Heart right ventricle (tissue), 16 donors: ENCODE results near the gene FGGY. TPM values are rescaled to one million over a fixed set of nuclear protein-coding genes. Genes with fewer than 3 reads are reported as not detected.
"Not testable (repeated sequence)": the region's sequence is repeated elsewhere in the genome, so short reads cannot be mapped to it uniquely, and the experiment has no call there.

Experiments
- ATAC-seq, 8 donors: fragments of 200-7000 bp; cut with Tn5 transposase; one replicate each; pipeline ENCODE4 v1.9.1; 2020; ENCODE audit warnings: mild to moderate bottlenecking in 8 of 8, moderate library complexity in 8 of 8, moderate number of reproducible peaks in 1 of 8
- DNase-seq, 2 donors: peaks; one replicate each; pipeline ENCODE4 v3.0.0-alpha.2; 2020
- H3K27ac ChIP-seq, 10 donors: fragments of 200-600 bp; sonication (generic) in 2 of 10; one replicate each; pipeline versions ENCODE4 v1.5.0 to v1.8.0; 2020 to 2022; ENCODE audit warnings: mild to moderate bottlenecking in 3 of 10
- H3K27me3 ChIP-seq, 7 donors: fragments of 200-600 bp; one replicate each; pipeline ENCODE4 v1.8.0; 2021 to 2022; ENCODE audit warnings: mild to moderate bottlenecking in 2 of 7
- H3K36me3 ChIP-seq, 9 donors: fragments of 200-600 bp; sonication (generic) in 1 of 9; one replicate each; pipeline versions ENCODE4 v1.5.0 to v1.8.0; 2020 to 2022; ENCODE audit warnings: mild to moderate bottlenecking in 2 of 9
- H3K4me1 ChIP-seq, 9 donors: fragments of 200-600 bp; sonication (generic) in 1 of 9; one replicate each; pipeline versions ENCODE4 v1.5.0 to v1.8.0; 2020 to 2022; ENCODE audit warnings: mild to moderate bottlenecking in 4 of 9
- H3K4me3 ChIP-seq, 10 donors: fragments of 200-600 bp; sonication (generic) in 2 of 10; one replicate each; pipeline versions ENCODE4 v1.5.0 to v1.8.0; 2020 to 2022; ENCODE audit warnings: mild to moderate bottlenecking in 7 of 10, moderate library complexity in 2 of 10
- H3K9me3 ChIP-seq, 11 donors: fragments of 200-600 bp in 10 of 11; sonication (generic) in 2 of 11; one replicate each; pipeline versions ENCODE4 v1.5.0 to v1.8.0; 2013 to 2022; ENCODE audit warnings: mild to moderate bottlenecking in 2 of 11, control low read depth in 1 of 11, moderate library complexity in 1 of 11
- whole genome bisulfite sequencing, 2 donors: extraction: QIAGEN DNeasy Blood & Tissue Kit; methylation state at CpG; one replicate each; pipeline ENCODE4 v1.1.7; 2013; ENCODE audit warnings: inconsistent platforms in 1 of 2; 5-methylcytosine and 5-hydroxymethylcytosine counted together
- intact Hi-C, 10 donors: fragments of 100-400 bp; cut with DNase I; formaldehyde crosslinking; loops; one replicate each; pipeline versions ENCODE4 v1.11.1 to v1.14.2; 2022
- polyA plus RNA-seq, 2 donors: library from polyadenylated mRNA; stranded (reverse); fragments of 200-250 nt; gene quantifications; one replicate each; pipeline ENCODE4 v1.2.3, GENCODE V29; 2013
- total RNA-seq, 10 donors: library from RNA; stranded (reverse); fragmentation: NEBNext Ultra II Directional in 3 of 10; extraction: Animal tissue kit (Norgen Biotek cat#: 25700) in 3 of 10; gene quantifications; one replicate each; pipeline versions ENCODE4 v1.2.1 to v1.2.4, GENCODE V29; 2021 to 2023
- TF ChIP-seq, protein P1 (sequence below), 9 donors: fragments of 200-600 bp; sonication (generic) in 2 of 9; IDR thresholded peaks; one replicate each; pipeline versions ENCODE4 v1.5.0 to v1.8.0; 2021 to 2022; ENCODE audit warnings: antibody characterized with exemption in 9 of 9, mild to moderate bottlenecking in 5 of 9, moderate library complexity in 1 of 9
- donor health status: Arrhythmogenic right ventricular cardiomyopathy.
- donor health status: ischemic (EF 13 %, LVEDD 7.1; RV severe dilation, severe dysfunction).
- donor health status: healthy with polysubstance abuse.
- donor health status: DM: no; HTN: yes; CAD: no.
- donor health status: DM: no; HTN: no; CAD: no.
- donor health status: ischemic (EF 25% LVEDD 6.9; RV normal size, moderate dysfunction).
- donor health status: ischemic (EF 25% LVEDD 5.7; RV mildly dilated, moderate dysfunction).
- donor health status: healthy.
- donor health status: DM: yes; HTN: yes; CAD: no.
- donor health status: Ischemic cardiomyopathy.
- donor health status: ischemic (EF 35%, LVEDD 5.7; RV mildly dilated, moderate dysfunction).
- donor health status: nonischemic (EF 11% LVEDD 7.7; RV severe dilation, severe dysfunction).
- donor health status: DM: yes; HTN: yes; CAD: no.
- donor health status: PGD.
- donor health status: ischemic (EF 29% LVEDD 5.4; RV normal size, mild dysfunction).
- donor health status: nonischemic (EF 23%, LVEDD 6.1; RV moderate dilation, normal function).

Gene FGGY
- total and polyA plus RNA-seq, 12 donors = 3.1 to 51.8 (median 34.7) TPM

DNA sequence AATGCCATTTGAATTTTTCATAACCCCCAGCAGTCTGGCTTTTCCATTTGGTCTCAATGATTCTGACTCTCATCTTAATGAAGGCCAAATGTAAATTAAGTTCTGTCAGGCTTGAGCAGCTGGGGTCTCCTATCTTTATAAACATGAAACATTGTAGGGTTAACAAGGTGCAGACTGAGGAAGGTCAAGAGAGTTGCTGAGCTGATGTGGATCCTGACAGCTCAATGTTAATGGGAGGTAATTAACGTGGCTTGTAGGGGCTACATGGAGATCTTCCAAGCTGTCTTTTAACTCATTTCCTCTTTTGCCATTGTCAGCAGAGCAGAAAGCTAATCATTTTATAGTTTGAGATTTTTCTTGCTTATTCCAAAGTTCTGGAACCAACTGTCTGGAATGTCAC is 55.2 kb downstream of the FGGY start:
- Histone ChIP-seq H3K36me3 (no peaks in the 10 kb centered on the region), H3K27ac (no peak overlapping the region), H3K9me3 (no peaks in the 10 kb centered on the region), H3K4me1 (peaks cover 0 to 20% (median 5%) of the 10 kb centered on the region in 9 donors), H3K27me3 (no peaks in the 10 kb centered on the region), H3K4me3 (no peak overlapping the region)
- ATAC-seq (no peak), DNase-seq (no peak)
- WGBS, 2 donors = 56 to 79% methylated on average over 1 of the region's 1 CpG
- intact Hi-C loops = no loop called here
- TF ChIP-seq, protein P1, sequence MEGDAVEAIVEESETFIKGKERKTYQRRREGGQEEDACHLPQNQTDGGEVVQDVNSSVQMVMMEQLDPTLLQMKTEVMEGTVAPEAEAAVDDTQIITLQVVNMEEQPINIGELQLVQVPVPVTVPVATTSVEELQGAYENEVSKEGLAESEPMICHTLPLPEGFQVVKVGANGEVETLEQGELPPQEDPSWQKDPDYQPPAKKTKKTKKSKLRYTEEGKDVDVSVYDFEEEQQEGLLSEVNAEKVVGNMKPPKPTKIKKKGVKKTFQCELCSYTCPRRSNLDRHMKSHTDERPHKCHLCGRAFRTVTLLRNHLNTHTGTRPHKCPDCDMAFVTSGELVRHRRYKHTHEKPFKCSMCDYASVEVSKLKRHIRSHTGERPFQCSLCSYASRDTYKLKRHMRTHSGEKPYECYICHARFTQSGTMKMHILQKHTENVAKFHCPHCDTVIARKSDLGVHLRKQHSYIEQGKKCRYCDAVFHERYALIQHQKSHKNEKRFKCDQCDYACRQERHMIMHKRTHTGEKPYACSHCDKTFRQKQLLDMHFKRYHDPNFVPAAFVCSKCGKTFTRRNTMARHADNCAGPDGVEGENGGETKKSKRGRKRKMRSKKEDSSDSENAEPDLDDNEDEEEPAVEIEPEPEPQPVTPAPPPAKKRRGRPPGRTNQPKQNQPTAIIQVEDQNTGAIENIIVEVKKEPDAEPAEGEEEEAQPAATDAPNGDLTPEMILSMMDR (IDR thresholded peaks at IDR 0.05) = no peak

DNA sequence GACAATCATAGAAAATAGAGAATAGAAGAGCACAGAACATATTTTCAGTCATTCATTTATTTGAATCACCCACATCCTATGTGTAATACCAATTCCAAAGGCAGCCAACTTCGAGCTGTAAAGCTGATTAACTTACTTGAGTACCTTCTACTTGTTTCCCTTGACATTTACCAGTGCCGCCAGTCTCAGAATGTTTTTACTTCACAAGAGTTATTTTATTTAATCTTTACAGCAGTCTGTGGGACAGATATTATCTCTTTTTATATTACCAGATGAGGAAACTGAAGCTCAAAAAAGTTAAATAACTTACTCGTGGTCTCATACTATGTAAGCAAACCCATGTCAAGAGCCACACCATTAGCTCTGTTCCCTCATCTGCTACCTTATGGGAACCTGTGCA is 56.6 kb downstream of the FGGY start:
- Histone ChIP-seq H3K36me3 (no peaks in the 10 kb centered on the region), H3K4me3 (no peak overlapping the region), H3K27ac (no peak overlapping the region), H3K4me1 (peaks cover 0 to 20% (median 5%) of the 10 kb centered on the region in 9 donors), H3K27me3 (no peaks in the 10 kb centered on the region), H3K9me3 (no peaks in the 10 kb centered on the region)
- TF ChIP-seq, protein P1 (IDR thresholded peaks at IDR 0.05) = no peak
- ATAC-seq = no peak
- 92 to 97% methylated on average over 3 of the region's 3 CpGs for WGBS, 2 donors
- DNase-seq = no peak
- intact Hi-C loops = no loop called here

DNA sequence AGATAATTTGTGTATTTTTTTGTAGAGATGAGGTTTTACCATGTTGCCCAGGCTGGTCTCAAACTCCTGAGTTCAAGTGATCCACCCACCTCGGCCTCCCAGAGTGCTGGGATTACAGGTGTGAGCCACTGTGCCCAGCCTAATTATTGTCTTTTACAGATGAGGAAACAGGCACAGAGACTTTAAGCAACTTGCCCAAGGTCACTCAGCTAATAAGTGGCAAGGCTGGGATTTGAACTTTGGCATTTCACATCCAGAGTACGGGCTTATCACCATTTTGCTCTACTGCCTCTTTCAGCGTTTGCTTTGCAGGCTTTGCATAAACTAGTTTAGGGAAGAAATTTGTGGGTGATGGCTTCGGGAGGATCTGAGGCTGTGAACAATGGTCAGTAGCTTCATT is 57.3 kb downstream of the FGGY start:
- H3K27me3 ChIP-seq, DNase-seq, H3K4me3 ChIP-seq, intact Hi-C loops, H3K36me3 ChIP-seq, ATAC-seq, H3K9me3 ChIP-seq: not testable (repeated sequence)
- WGBS, 2 donors = 92 to 93% methylated on average over 4 of the region's 4 CpGs
- Histone ChIP-seq H3K4me1 (peaks cover 0 to 20% (median 5%) of the 10 kb centered on the region in 9 donors), H3K27ac (peak overlapping the region in 5 of 10 donors; percentile 0 to 49 (median 37))

DNA sequence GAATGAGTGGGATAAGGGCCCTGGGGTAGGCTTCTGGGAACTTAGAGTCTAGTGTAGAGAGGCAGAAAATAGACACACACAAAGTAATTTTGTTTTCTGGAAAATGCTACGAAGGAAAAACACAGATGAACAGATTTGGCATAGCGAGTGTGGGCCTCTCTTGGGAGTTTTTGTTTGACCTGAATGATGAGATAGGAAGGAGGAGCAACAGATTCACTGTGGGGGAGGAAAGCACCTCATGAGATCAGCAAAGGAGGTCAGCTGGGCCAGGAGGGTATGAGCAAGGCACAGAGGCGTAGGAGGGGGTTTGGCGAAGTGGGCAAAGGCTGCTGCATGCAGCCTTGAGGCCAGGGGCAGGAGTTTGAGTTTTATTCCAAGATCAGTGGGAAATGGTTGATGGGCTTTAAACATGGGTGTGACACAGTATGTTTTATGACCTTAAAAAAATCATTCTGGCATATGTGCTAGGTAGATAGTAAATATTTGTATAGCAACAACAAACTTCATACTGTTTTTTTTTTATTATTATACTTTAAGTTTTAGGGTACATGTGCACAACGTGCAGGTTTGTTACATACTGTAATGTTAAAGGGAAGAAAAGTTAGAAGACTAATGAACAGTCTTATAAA is 57.9 kb downstream of the FGGY start:
- DNase-seq (peak in 1 of 2 donors; percentile 37), ATAC-seq (peak in 7 of 8 donors; percentile 51 to 77 (median 58))
- Histone ChIP-seq H3K4me3 (no peak overlapping the region), H3K9me3 (no peaks in the 10 kb centered on the region), H3K27ac (peak overlapping the region in 6 of 10 donors; percentile 0 to 49 (median 28)), H3K4me1 (peaks cover 0 to 20% (median 5%) of the 10 kb centered on the region in 9 donors), H3K27me3 (no peaks in the 10 kb centered on the region), H3K36me3 (no peaks in the 10 kb centered on the region)
- 69 to 81% methylated on average over 5 of the region's 5 CpGs for WGBS, 2 donors
- TF ChIP-seq, protein P1 (IDR thresholded peaks at IDR 0.05) = no peak
- intact Hi-C loops = no loop called here

DNA sequence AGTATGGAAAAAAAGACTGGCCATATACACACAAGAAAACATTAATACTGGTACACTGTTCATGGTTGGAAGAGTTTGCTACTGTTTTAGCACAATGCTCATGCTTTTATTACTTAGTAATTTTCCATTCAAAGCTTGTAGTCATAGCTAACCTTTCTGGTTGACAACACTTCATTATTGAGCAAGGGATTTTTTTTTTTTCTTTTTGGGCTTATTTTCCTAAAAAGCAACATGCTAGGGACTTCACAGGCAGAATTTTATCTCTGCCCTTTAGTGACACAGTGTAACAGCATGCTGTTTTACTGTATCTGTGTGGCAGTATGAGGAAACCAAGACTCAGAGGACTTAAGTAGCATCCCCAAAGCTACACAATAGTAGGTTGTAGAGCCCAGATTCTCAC is 58.5 kb downstream of the FGGY start:
- TF ChIP-seq, protein P1 (IDR thresholded peaks at IDR 0.05) = no peak
- H3K4me3 ChIP-seq = no peak overlapping the region
- intact Hi-C loops = no loop called here
- no peaks in the 10 kb centered on the region for H3K9me3 ChIP-seq
- H3K27me3 ChIP-seq = no peaks in the 10 kb centered on the region
- peaks cover 0 to 21% (median 5%) of the 10 kb centered on the region in 9 donors for H3K4me1 ChIP-seq
- ATAC-seq (peak in 6 of 8 donors; percentile 29 to 73 (median 50)), DNase-seq (no peak)
- H3K36me3 ChIP-seq = no peaks in the 10 kb centered on the region
- peak overlapping the region in 3 of 10 donors; percentile 0 to 37 (median 18) for H3K27ac ChIP-seq
